HCT116 (cell line): ENCODE measurements around the gene AGPAT2. TPM values are rescaled to one million over a fixed set of nuclear protein-coding genes. Genes with fewer than 3 reads are reported as not detected.

Experiments used
- ATAC-seq: fragments of 200-7000 bp; cut with Tn5 transposase; 2 replicates; pipeline ENCODE4 v1.9.1; 2020; ENCODE audit warnings: mild to moderate bottlenecking, moderate library complexity
- BruUV-seq: library from RNA; stranded (reverse); fragments of 400-500 nt; replicated peaks from 2 replicates; lab custom pipeline; 2021; lab: Mats Ljungman, UMichigan
- CTCF ChIA-PET: fragments of 300-600 bp; sonication (Branson Sonifier 250); formaldehyde crosslinking; loops from one replicate; lab custom pipeline; 2021; ENCODE audit warnings: antibody characterized with exemption; lab: Charles Lee
- POLR2A ChIA-PET: fragments of 300-600, 350-600 bp; sonication (Branson Sonifier 250); formaldehyde crosslinking; loops from one replicate; lab custom pipeline; 2021; ENCODE audit warnings: antibody characterized with exemption; lab: Charles Lee
- RAD21 ChIA-PET, 2 experiments: fragments of 300-600 bp; sonication (Branson Sonifier 250); formaldehyde crosslinking; loops; one replicate each; lab custom pipeline; 2023; ENCODE audit warnings: low total read pairs in 2 of 2; ENCODE audit not compliant: uncharacterized antibody in 2 of 2, unreplicated experiment in 2 of 2, low non-redundant PET in 1 of 2; lab: Charles Lee
- DNase-seq: peaks from one replicate; pipeline ENCODE4 v3.0.0-alpha.2; 2010; ENCODE audit warnings: low read depth, low spot score
- H2AFZ ChIP-seq: fragments of 200-600 bp; shearing (Covaris generic), sonication (generic); 2 replicates; pipeline ENCODE4 v1.6.1; 2017; ENCODE audit warnings: low read depth, mixed run types, mixed read lengths, antibody characterized with exemption, low read length; ENCODE audit not compliant: poor library complexity, severe bottlenecking
- H3K27ac ChIP-seq: 2 replicates; pipeline ENCODE4 v1.5.1; 2012; ENCODE audit warnings: low read depth, low read length
- H3K27me3 ChIP-seq: fragments of 200-600 bp; sonication (generic); 2 replicates; pipeline ENCODE4 v1.6.1; 2016; ENCODE audit warnings: mixed run types, low read length, mixed read lengths; ENCODE audit not compliant: insufficient read depth
- H3K36me3 ChIP-seq, 2 experiments: fragments of 200-500 bp in 1 of 2; fragments of 200-600 bp in 1 of 2; sonication (Bioruptor generic) in 1 of 2; sonication (generic) in 1 of 2; 2 replicates each; pipeline versions ENCODE4 v1.5.1 to v1.6.1; 2014 to 2016; ENCODE audit warnings: low read length in 2 of 2, inconsistent platforms in 1 of 2, mixed read lengths in 1 of 2, mixed run types in 1 of 2; ENCODE audit not compliant: insufficient read depth in 2 of 2, control insufficient read depth in 1 of 2
- H3K4me1 ChIP-seq, 2 experiments: fragments of 200-600 bp in 1 of 2; sonication (generic) in 1 of 2; 2 replicates each; pipeline versions ENCODE4 v1.5.1 to v1.6.1; 2012 to 2017; ENCODE audit warnings: low read length in 2 of 2, inconsistent platforms in 1 of 2, mild to moderate bottlenecking in 1 of 2, mixed read lengths in 1 of 2, mixed run types in 1 of 2, moderate library complexity in 1 of 2; ENCODE audit not compliant: insufficient read depth in 2 of 2, control insufficient read depth in 1 of 2
- H3K4me2 ChIP-seq: fragments of 200-600 bp; sonication (generic); 2 replicates; pipeline ENCODE4 v1.6.1; 2017; ENCODE audit warnings: mixed run types, low read length, mixed read lengths
- H3K4me3 ChIP-seq, 2 experiments: fragments of 200-600 bp in 1 of 2; sonication (generic) in 1 of 2; replicated peaks in 1 of 2; 2 replicates each; pipeline ENCODE4 v1.5.1; 2011 to 2016; ENCODE audit warnings: low read length in 2 of 2, control low read depth in 1 of 2, low read depth in 1 of 2, mild to moderate bottlenecking in 1 of 2, mixed read lengths in 1 of 2, mixed run types in 1 of 2
- H3K79me2 ChIP-seq: fragments of 200-600 bp; sonication (generic); 2 replicates; pipeline ENCODE4 v1.6.1; 2017; ENCODE audit warnings: mild to moderate bottlenecking, mixed run types, low read length, moderate library complexity, mixed read lengths; ENCODE audit not compliant: insufficient read depth
- H3K9ac ChIP-seq: fragments of 200-600 bp; sonication (generic); 2 replicates; pipeline ENCODE4 v1.6.1; 2016; ENCODE audit warnings: low read length, mixed read lengths
- H3K9me2 ChIP-seq: fragments of 200-600 bp; sonication (generic), shearing (Covaris generic); 2 replicates; pipeline ENCODE4 v1.6.1; 2017; ENCODE audit warnings: mixed run types, mild to moderate bottlenecking, moderate library complexity; ENCODE audit not compliant: insufficient read depth
- H3K9me3 ChIP-seq, 2 experiments: fragments of 200-500 bp in 1 of 2; fragments of 200-600 bp in 1 of 2; sonication (Bioruptor generic) in 1 of 2; sonication (generic) in 1 of 2; 2 replicates each; pipeline ENCODE4 v1.6.1; 2014 to 2017; ENCODE audit warnings: low read length in 2 of 2, mixed read lengths in 2 of 2, inconsistent platforms in 1 of 2, low read depth in 1 of 2, mild to moderate bottlenecking in 1 of 2, mixed run types in 1 of 2, moderate library complexity in 1 of 2; ENCODE audit not compliant: control insufficient read depth in 1 of 2, insufficient read depth in 1 of 2
- H4K20me1 ChIP-seq: fragments of 200-600 bp; sonication (generic), shearing (Covaris generic); 2 replicates; pipeline ENCODE4 v1.6.1; 2017; ENCODE audit warnings: mixed run types, mild to moderate bottlenecking, moderate library complexity; ENCODE audit not compliant: insufficient read depth
- ATF3 ChIP-seq: IDR thresholded peaks from 2 replicates; pipeline ENCODE4 v1.6.1; 2012
- CEBPB ChIP-seq: IDR thresholded peaks from 2 replicates; pipeline ENCODE4 v1.6.1; 2012; ENCODE audit warnings: low read depth
- CTCF ChIP-seq, 3 experiments: fragments of 200-600 bp in 1 of 3; sonication (generic) in 1 of 3; IDR thresholded peaks in 2 of 3; conservative IDR thresholded peaks in 1 of 3; 2 replicates each; pipeline ENCODE4 v1.5.1; 2012 to 2017; ENCODE audit warnings: low read depth in 2 of 3, low read length in 2 of 3, antibody characterized with exemption in 1 of 3, borderline replicate concordance in 1 of 3, control low read depth in 1 of 3, mild to moderate bottlenecking in 1 of 3, mixed read lengths in 1 of 3, mixed run types in 1 of 3, moderate library complexity in 1 of 3; ENCODE audit not compliant: insufficient read depth in 1 of 3
- EGR1 ChIP-seq: IDR thresholded peaks from 2 replicates; pipeline ENCODE4 v1.6.1; 2012; ENCODE audit warnings: low read depth
- ELF1 ChIP-seq: IDR thresholded peaks from 2 replicates; pipeline ENCODE4 v1.6.1; 2012; ENCODE audit warnings: low read depth, borderline replicate concordance
- EZH2 ChIP-seq: fragments of 200-600 bp; sonication (generic); IDR thresholded peaks from 2 replicates; pipeline ENCODE4 v1.6.1; 2017; ENCODE audit warnings: antibody characterized with exemption, mixed run types
- EZH2phosphoT487 ChIP-seq: fragments of 200-600 bp; IDR thresholded peaks from 2 replicates; pipeline ENCODE4 v1.6.1; 2018; ENCODE audit warnings: antibody characterized with exemption, borderline replicate concordance
- FOSL1 ChIP-seq: IDR thresholded peaks from 2 replicates; pipeline ENCODE4 v1.6.1; 2012; ENCODE audit warnings: low read depth
- MAX ChIP-seq: IDR thresholded peaks from 2 replicates; pipeline ENCODE4 v1.6.1; 2012
- POLR2A ChIP-seq: IDR thresholded peaks from 2 replicates; pipeline ENCODE4 v1.7.0; 2011; ENCODE audit warnings: borderline replicate concordance; ENCODE audit not compliant: insufficient read depth, insufficient read length; ENCODE audit errors: extremely low read depth
- POLR2AphosphoS5 ChIP-seq: IDR thresholded peaks from 2 replicates; pipeline ENCODE4 v1.6.1; 2011; ENCODE audit warnings: mild to moderate bottlenecking, low read depth, low read length, moderate library complexity
- SIN3A ChIP-seq: IDR thresholded peaks from 2 replicates; pipeline ENCODE4 v1.6.1; 2012; ENCODE audit warnings: low read depth
- SRF ChIP-seq: IDR thresholded peaks from 2 replicates; pipeline ENCODE4 v1.6.1; 2012; ENCODE audit warnings: low read depth
- TCF7L2 ChIP-seq: IDR thresholded peaks from 2 replicates; pipeline ENCODE4 v1.7.0; 2011; ENCODE audit warnings: borderline replicate concordance, inconsistent platforms; ENCODE audit not compliant: insufficient read depth, insufficient read length; ENCODE audit errors: extremely low read depth
- intact Hi-C: fragments of 100-400 bp; cut with micrococcal nuclease; formaldehyde crosslinking; loops from 2 replicates; pipeline ENCODE4 v1.10.0; 2022
- total RNA-seq: library from RNA; stranded (reverse); gene quantifications from one replicate; pipeline ENCODE4 v1.2.1, GENCODE V29; 2021; ENCODE audit not compliant: unreplicated experiment

The AGPAT2 gene
- total RNA-seq, 1 experiment from 2014 or later, result 86.0 TPM

- TF ChIP-seq MAX, result no peak
- TF ChIP-seq ELF1, result no peak
- no peak for TF ChIP-seq SRF
- TF ChIP-seq EZH2, result no peak
- no peak for TF ChIP-seq POLR2A
- no peak for TF ChIP-seq EZH2phosphoT487
- no peak for TF ChIP-seq POLR2AphosphoS5
- no peak for TF ChIP-seq TCF7L2
- TF ChIP-seq, all 23 proteins: peak for 0
Observed at GRCh38 chr9:136670576-136671253, 16.5 kb downstream of the AGPAT2 start (continued).

- H2AFZ ChIP-seq, result no peak overlapping the region
- no peak for TF ChIP-seq FOSL1
- no peak for TF ChIP-seq ELF1
- TF ChIP-seq POLR2AphosphoS5, result no peak; the same call in 1 of the 2 replicates
- TF ChIP-seq CEBPB, result no peak
- no peak for TF ChIP-seq EGR1
- no peak for TF ChIP-seq MAX
- TF ChIP-seq SRF, result no peak
- no peak for TF ChIP-seq ATF3
- TF ChIP-seq SIN3A, result no peak
- no peak for TF ChIP-seq CTCF (IDR thresholded peaks at IDR 0.05 in 2 of 3, conservative IDR thresholded peaks at IDR 0.05 in 1 of 3; ENCODE audit: borderline replicate concordance in 1 of 3, insufficient read depth in 1 of 3, low read depth in 2 of 3, low read length in 2 of 3)
- H3K4me2 ChIP-seq, result no peak overlapping the region
- CTCF ChIA-PET, result no interaction called here
- H3K4me1 ChIP-seq, result peaks cover 0 to 38% of the 10 kb centered on the region in 2 experiments; a peak in 2 of 4 replicates
- BruUV-seq, result no TSS peak
- H3K9me2 ChIP-seq, result no peaks in the 10 kb centered on the region
- intact Hi-C loops, result loop anchor here (2.0 kb wide), 1 partner anchor 17 kb away; the partner anchor contains the start of gene AGPAT2
- ATAC-seq (no peak), DNase-seq (no peak)
- no peaks in the 10 kb centered on the region for H4K20me1 ChIP-seq
- POLR2A ChIA-PET, result no interaction called here
- H3K27me3 ChIP-seq, result no peaks in the 10 kb centered on the region
- H3K9me3 ChIP-seq, result no peaks in the 10 kb centered on the region
- RAD21 ChIA-PET, result no interaction called here
- peaks cover 0 to 7% of the 10 kb centered on the region in 2 experiments; a peak in 2 of 4 replicates for H3K36me3 ChIP-seq
- no peak overlapping the region for H3K4me3 ChIP-seq
- H3K9ac ChIP-seq, result no peak overlapping the region
- H3K79me2 ChIP-seq, result no peaks in the 10 kb centered on the region
- H3K27ac ChIP-seq, result no peak overlapping the region; the same call in 1 of the 2 replicates
Observed at GRCh38 chr9:136669791-136670464, 17.3 kb downstream of the AGPAT2 start.
